Kidney tubule cell (primary cell): ENCODE measurements around the gene FAM180B.
"Not testable (repeated sequence)": the region's sequence is repeated elsewhere in the genome, so short reads cannot be mapped to it uniquely, and the experiment has no call there.

Experiments
- DNase-seq: peaks from one replicate; pipeline ENCODE4 v3.0.0-alpha.2; 2018; ENCODE audit warnings: low spot score

FAM180B gene

DNA sequence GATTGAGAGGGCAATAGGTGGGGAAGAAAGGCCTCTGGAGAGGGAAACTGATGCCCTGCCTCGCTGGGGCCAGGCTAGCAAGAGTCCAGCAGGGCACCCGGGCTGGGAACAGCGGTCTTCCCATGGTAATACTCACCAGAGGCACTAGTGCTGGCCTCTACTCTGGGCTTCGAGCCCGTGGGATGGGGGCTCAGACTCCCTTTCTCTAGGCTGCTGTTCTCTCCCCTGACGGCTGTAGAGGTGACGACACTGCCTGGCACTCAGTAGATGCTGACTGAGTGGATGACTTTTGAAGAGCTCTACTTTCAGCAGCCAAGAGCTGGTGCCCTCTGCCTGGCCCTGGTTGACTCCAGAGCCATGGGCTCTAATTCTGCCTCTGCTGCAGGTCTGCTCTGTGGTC is 8.6 kb downstream of the FAM180B start:
- no peak for DNase-seq

DNA sequence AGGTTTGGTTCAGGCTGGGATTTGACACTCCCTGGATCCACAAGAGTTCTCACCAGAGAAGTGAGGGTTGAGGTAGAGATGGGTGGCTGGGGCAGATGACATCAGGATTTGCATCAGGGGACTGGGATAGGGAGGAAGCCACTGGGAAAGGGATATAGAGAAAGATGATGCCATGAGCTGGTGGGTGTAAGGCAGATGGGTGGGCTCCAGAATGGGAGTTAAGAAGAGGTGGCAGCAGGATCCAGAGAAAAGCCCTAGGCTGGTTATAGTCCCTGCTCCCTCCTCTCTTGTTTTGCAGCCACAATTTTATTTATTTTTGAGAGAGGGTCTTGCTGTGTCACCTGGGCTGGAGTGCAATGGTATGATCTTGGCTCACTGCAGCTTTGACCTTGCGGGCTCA is 9.5 kb downstream of the FAM180B start:
- DNase-seq, result no peak

DNA sequence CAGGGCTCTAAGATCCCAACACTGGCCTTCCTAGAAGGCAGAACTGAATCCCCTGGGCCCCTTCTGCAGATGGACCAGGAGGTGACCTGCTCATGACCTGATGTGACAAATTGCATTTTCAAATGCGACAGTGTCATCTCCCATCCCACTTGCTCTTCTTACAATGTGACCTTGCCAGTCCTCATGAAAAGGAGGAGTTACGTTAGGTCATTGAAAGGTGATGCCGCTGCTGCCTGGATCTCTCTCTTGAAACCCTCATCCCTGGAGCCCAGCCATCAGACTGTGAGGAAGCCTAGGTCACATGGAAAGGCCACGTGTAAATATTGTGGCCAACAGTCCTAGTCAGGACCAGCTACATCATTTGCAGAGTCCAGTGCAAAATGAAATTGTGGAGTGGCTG is 13.4 kb downstream of the FAM180B start:
- no peak for DNase-seq

DNA sequence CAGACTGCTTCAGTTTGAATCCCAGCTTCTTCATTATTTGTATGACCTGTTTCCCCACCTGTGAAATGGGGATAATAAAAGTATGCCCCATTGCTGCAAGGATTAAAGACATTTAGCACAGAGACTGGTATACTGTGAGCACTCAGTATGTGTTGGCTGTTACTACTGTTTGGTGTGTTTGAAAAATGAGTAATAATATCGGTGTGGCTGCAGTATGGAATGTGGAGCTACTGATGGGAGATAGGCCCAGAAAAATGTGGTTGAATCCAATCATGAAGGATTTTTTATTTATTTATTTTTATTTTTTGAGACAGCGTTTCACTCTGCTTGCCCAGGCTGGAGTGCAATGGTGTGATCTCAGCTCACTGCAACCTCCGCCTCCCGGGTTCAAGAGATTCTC is 16.8 kb downstream of the FAM180B start:
- DNase-seq, result no peak

DNA sequence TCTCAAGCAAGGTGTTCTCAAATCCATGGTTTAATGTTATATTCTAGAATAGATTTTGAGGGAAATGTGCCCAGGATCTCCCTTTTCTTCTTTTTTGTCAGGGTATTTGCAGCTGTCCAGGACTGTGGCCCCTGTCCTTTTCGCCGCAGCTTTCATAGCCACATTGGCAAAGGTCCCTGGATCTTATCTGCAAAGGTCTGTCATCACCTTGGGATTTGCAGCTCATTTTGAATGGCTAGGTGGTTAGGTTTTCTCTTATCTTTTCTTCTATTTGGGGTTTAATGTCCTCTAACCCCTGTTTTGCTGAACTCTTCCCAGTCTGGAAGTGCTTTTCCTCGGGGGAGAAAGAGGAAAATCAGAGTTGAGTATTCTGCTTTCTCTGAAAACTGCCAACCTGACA is 19.4 kb downstream of the FAM180B start:
- DNase-seq, result no peak

DNA sequence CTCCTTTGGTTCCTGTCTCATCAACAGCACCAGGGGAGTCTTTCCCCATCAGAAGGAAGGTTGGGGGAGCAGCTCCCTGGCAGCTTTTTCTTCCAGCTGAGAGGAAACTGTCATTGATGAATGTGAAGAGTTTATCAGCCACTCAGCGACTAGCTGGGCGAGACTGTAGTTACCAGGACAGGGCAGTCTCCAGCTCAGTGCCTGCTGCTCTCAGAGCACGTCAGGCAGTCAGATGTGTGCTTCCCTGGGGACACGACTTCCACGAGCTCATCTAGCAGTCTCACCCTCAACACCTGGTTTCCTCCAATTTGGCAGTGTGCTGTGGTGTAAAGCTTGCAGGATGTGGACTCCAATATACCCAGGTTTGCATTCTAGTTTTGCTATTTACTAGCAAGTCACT is 20.3 kb downstream of the FAM180B start:
- no peak for DNase-seq

DNA sequence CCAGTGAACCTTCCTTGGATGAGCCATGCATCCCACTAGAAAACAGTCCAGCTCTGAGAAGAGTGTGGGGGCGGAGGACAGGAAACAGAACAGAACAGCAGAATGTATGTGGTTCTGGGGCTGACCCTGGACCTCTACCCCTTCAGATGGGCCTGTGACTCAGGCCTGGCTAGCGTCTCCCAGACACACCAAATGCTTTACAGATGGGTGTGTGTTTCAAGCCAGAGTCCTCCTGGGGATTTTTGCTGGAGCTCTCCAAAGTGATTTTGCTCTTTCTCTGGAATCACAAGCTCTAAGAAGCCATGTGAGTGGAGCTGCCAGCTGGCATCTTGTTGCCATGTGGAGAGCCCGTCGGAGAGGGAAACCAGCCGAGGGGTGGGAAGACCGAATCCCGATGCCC is 20.9 kb downstream of the FAM180B start:
- peak; percentile 17 for DNase-seq

DNA sequence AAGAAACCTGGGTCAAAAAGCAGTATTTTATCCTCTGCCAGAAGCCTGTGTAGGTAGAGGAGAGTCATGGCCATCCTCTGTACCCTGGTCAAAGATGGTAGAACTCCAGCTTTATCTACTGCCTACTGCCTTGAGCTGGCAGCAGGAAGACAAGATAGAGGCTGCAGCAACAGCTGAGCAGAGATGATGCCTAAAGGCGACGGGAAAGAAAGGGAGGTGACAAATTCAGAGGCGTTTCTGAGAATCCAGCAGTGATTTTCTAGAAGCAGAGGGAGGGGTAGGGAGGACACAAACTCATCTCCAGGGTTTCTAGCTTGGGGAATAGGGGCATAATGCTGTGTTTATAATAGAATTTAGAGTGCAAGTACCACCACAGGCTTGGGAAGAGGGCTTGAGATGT is 23.2 kb downstream of the FAM180B start:
- no peak for DNase-seq

DNA sequence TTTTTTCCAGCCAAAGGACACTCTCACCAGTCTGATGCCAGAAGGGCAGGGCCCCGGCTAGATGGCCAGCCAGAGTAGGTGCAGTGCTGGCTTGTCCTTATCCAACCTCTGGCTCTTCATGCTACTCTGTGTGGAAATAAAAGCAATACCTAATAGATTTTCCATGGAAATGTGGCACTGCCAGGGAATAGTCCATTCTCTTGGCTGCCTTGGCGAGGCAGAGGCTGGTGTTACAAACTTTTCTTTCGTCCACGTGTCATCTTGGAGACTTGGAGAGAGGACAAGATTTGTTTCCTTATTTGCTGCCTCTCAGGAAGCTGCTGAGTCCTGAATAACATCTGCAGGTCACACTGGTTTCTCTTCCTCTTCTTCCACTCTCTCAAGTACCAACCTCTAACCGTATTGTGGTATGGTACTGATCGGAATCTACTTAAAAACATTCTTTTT is 24.9 kb downstream of the FAM180B start:
- no peak for DNase-seq

DNA sequence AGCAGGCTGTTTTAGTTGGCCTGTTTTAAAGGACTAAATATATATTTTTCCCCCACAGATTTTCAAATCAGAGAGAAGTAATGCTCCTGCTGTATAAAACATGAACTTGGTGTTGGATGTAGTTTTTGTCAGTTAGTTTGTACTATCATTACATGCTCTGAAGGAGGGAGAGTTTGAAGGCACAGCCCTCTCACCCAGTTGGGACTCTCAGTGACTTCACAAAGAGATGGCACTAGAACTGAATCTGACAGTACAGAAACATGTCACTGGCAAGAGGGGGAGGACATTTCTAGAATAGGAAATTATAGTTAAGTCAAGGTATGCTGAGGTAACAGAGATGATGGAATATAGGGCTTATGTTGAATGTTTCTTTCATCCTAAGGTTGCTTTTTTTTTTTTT is 28.8 kb downstream of the FAM180B start:
- no peak for DNase-seq

DNA sequence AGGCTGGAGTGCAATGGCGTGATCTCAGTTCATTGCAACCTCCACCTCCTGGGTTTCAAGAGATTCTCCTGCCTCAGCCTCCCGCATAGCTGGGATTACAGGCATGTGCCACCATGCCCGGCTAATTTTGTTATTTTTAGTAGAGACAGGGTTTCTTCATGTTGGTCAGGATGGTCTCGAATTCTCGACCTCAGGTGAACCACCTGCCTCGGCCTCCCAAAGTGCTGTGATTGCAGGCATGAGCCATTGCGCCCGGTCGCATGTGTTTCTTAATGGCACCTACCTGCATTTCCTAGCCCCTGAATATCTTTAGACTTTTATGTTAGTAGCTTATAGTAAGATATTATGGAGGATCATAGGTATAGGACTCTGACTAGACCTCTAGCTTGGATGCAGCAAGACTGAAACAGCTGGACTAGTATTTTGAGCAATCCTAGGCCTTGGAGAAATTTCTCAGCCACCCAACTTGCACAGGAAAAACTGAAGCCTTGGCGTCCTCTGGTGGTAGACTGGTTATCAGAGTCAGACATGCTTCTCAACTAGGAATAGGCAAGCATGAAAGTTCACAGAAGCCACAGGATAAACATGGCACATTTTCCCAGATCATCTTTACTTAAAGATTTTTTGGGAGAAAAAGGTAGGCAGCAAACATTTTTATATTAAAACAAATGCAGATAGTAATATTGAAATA is 30.4 kb downstream of the FAM180B start:
- peak; percentile 24 for DNase-seq

DNA sequence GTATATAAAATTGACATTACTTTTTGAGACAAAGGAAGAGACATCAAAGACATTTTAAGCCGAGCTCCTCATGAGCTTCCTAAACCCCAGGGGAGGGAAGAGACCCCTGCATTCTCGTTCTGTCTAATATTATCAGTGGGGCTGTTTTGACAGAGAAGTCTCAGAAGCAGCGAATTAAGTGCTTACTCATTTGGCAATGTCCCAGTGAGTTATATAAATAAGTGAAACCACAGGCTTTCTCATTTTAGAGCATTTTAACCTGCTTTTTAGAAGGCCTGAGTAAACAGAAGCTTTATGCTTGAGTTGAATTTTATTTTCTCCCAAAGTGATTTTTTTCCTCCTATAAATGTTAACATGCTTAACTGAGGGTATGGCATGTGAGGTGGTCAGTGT is 30.9 kb downstream of the FAM180B start:
- no peak for DNase-seq

DNA sequence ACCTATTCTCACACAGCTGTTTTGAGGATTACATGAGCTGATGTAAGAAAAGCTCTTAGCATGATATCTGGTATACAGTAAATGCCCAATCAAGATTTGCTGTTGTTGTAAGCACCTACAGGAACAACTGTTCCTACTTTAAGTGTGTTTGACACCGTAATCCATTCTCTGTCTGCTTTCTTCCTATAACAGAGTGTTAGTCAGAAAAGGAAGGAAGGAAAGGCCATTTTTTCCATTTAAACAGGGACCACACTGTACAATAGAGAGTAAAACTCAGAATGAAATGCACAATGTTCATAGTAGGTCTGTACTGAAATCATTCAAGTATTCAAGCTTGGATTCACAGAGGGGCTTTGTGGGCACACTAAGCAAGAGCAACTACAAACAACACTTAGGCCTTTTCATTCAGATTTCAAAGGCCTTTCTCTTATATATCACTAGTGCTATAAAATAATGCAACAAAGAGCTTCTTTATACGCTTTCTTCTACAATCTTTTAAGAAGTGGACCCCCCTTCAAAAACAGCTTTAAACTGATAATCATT is 34.4 kb downstream of the FAM180B start:
- DNase-seq, result no peak

DNA sequence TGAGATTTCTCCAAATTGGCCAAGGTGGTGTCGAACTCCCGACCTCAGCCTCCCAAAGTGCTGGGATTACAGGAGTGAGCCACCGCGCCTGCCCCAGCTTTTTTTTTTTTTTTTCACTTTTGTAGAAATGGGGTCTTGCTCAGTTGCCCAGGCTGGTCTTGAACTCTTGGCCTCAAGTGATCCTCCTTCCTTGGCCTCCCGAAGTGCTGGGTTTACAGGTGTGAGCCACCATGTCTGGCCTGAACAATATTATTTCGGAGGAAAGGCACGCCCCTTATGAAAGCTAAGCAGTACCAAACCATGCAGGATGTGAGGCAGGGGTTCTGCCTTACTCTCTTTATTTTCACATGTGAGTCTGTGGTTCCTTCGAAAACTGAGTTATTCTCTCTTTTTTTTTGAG is 39.8 kb downstream of the FAM180B start:
- DNase-seq, result no peak

DNA sequence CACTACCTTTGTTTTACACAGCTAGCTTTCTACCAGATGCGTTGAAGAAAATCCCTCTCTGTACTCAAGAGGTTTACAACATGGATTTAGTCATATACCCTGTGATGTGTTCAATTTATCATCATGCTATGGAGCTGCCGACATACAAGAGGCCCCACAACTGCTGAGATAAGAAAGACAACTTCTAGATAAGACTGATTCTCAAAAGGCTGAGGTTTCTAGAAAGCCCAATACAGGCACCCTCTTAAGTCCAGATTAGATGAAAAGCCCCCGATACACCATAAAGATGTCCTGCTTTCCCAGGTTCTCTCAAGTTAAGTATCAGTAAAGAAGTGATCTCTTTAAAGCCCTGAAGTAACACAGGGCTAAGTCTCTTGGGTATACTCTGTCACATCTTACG is 41.5 kb downstream of the FAM180B start:
- DNase-seq, result no peak

DNA sequence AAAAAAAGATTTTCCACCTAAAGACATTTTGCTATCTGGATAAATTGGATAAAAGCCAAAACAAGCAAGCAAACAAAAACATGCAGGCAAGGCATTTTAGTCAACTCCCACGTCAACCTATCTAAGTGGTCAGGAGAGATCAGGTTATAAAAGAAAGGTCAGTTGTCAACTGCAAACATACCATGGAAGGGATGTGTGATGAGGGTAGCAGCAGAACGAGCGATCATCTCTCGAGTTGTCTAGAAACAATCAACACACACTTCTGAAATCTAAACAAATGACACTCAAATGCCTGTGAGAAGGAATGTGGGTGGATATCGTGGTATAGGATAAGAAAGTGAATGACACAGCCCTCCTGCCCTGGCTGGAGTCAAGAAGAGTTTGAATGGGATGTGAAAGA is 45.0 kb downstream of the FAM180B start:
- no peak for DNase-seq

DNA sequence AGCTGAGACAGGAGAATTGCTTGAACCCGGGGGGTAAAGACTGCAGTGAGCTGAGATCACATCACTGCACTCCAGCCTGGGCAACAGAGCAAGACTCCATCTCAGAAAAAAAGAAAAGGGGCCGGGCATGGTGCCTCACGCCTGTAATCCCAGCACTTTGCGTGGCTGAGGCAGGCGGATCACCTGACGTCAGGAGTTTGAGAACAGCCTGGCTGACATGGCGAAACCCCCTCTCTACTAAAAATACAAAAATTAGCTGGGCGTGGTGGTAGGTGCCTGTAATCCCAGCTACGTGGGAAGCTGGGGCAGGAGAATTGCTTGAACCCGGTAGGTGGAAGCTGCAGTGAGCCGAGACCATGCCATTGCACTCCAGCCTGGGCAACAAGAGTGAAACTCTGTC is 49.9 kb downstream of the FAM180B start:
- not testable (repeated sequence) for DNase-seq
